IPS DF 6.9 (cell line): ENCODE measurements around the gene ST14.

ENCODE experiments used
- DNase-seq: peaks from one replicate; pipeline ENCODE4 v3.0.0-alpha.2; 2013; ENCODE audit warnings: low read depth, low spot score
- H3K27ac ChIP-seq: one replicate; pipeline ENCODE4 v1.5.1; 2013; ENCODE audit warnings: low read length, control low read depth
- H3K27me3 ChIP-seq: 2 replicates; pipeline ENCODE4 v1.6.1; 2013; ENCODE audit warnings: mild to moderate bottlenecking, low read length; ENCODE audit not compliant: control insufficient read depth, insufficient read depth
- H3K36me3 ChIP-seq: 2 replicates; pipeline ENCODE4 v1.6.1; 2013; ENCODE audit warnings: low read length; ENCODE audit not compliant: control insufficient read depth, insufficient read depth
- H3K4me1 ChIP-seq: 2 replicates; pipeline ENCODE4 v1.6.1; 2013; ENCODE audit warnings: low read length; ENCODE audit not compliant: control insufficient read depth, insufficient read depth
- H3K4me3 ChIP-seq: 2 replicates; pipeline ENCODE4 v1.5.1; 2013; ENCODE audit warnings: mild to moderate bottlenecking, low read length
- H3K9me3 ChIP-seq: 2 replicates; pipeline ENCODE4 v1.6.1; 2013; ENCODE audit warnings: low read length, inconsistent platforms; ENCODE audit not compliant: control insufficient read depth, insufficient read depth
- WGBS: extraction: QIAGEN DNeasy Blood & Tissue Kit; methylation state at CpG from one replicate; pipeline ENCODE4 v1.1.7; 2013; ENCODE audit warnings: mixed read lengths, missing lambda C conversion rate; ENCODE audit not compliant: insufficient read length, insufficient coverage; 5-methylcytosine and 5-hydroxymethylcytosine counted together

ST14 gene

DNA sequence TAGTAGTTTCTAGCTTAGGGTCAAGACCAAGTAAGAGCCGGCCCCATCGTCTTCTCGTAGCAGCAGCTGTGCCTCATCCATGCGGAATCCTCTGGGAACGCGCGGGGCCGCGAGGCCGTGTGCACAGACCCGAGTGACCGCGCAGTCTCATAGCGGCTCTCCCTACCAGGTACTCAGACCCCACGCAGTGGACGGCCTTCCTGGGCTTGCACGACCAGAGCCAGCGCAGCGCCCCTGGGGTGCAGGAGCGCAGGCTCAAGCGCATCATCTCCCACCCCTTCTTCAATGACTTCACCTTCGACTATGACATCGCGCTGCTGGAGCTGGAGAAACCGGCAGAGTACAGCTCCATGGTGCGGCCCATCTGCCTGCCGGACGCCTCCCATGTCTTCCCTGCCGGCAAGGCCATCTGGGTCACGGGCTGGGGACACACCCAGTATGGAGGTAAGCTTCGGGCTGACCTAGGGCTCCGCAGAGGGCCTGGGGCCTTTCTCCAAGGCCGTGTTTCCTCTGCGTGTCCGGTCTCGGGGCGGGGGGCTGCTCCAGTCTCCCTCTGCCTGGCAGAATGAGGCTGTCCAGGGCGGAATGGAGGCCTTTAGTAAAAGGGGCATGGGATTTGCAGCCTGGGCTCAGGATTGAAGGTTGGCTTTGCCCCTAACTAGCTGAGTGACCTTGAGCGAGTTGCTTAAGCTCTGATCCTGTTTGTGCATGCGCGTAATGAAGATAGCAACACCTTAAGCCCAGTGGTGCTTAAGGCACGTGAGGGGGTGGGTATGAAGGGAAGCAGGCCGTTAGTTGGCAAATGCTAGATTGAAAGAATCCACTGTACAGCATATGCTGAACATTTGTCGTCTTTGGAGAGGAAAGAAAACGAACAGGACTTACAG, 48.9 kb downstream of the ST14 start:
- Histone ChIP-seq H3K4me3 (no peak overlapping the region), H3K36me3 (no peaks in the 10 kb centered on the region; the same call in 1 of the 2 replicates), H3K27ac (no peak overlapping the region), H3K27me3 (no peaks in the 10 kb centered on the region), H3K4me1 (no peaks in the 10 kb centered on the region), H3K9me3 (no peaks in the 10 kb centered on the region)
- DNase-seq, result no peak
- no CpG with 5 or more reads among the region's 45 CpGs for WGBS

DNA sequence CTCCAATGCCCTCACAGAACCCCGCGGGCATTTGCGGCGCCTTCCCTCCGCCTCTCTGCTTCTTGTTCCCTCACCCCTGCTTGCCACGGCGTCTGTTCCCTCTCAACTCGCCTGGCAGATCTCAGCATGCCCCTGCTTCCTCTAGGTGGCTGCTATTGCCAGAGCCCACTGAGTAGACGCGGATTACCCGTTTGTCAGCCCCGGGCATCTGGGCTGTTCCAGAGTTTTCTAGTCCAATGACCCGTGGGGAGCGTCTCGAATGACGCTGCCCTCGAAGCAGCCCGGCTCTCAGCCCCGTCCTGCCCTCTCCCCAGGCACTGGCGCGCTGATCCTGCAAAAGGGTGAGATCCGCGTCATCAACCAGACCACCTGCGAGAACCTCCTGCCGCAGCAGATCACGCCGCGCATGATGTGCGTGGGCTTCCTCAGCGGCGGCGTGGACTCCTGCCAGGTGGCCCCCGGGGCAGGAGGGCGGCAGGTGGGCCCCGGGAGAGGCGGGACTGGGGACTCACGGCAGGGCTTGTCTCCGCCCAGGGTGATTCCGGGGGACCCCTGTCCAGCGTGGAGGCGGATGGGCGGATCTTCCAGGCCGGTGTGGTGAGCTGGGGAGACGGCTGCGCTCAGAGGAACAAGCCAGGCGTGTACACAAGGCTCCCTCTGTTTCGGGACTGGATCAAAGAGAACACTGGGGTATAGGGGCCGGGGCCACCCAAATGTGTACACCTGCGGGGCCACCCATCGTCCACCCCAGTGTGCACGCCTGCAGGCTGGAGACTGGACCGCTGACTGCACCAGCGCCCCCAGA, 49.7 kb downstream of the ST14 start:
- no peak overlapping the region for H3K4me3 ChIP-seq
- no peaks in the 10 kb centered on the region; the same call in 1 of the 2 replicates for H3K36me3 ChIP-seq
- H3K9me3 ChIP-seq, result no peaks in the 10 kb centered on the region
- no peaks in the 10 kb centered on the region for H3K4me1 ChIP-seq
- no peak overlapping the region for H3K27ac ChIP-seq
- no peak for DNase-seq
- no peaks in the 10 kb centered on the region for H3K27me3 ChIP-seq
- no CpG with 5 or more reads among the region's 53 CpGs for WGBS

DNA sequence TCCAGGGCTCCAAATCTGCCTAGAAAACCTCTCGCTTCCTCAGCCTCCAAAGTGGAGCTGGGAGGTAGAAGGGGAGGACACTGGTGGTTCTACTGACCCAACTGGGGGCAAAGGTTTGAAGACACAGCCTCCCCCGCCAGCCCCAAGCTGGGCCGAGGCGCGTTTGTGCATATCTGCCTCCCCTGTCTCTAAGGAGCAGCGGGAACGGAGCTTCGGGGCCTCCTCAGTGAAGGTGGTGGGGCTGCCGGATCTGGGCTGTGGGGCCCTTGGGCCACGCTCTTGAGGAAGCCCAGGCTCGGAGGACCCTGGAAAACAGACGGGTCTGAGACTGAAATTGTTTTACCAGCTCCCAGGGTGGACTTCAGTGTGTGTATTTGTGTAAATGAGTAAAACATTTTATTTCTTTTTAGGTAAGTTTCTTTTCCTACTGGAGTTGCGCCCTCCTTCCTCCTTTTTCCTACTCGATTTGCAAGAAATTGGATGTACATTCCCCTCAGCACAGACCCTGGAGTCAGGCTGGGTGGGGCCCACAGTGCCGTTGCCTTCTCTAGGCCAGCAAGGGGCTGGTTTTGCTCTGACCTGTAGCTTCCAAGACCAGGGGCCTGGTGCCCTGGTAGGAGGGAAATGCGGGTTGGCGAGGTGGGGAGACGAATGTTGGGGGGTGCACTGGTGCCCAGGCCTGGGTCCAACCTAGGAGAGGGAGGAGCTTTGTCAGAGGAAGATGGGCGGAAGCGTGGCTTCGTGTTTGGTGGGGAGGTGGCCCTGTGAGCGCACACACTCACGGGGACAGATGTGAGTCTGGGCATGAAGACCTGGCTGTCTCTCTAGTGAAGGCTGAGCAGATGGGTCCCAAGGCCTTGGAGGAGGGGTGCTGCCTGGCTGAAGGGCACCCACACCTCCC, 50.6 kb downstream of the ST14 start:
- DNase-seq, result no peak
- H3K4me1 ChIP-seq, result no peaks in the 10 kb centered on the region
- H3K4me3 ChIP-seq, result no peak overlapping the region
- H3K27ac ChIP-seq, result no peak overlapping the region
- H3K27me3 ChIP-seq, result no peaks in the 10 kb centered on the region
- no CpG with 5 or more reads among the region's 23 CpGs for WGBS
- no peaks in the 10 kb centered on the region; the same call in 1 of the 2 replicates for H3K36me3 ChIP-seq
- H3K9me3 ChIP-seq, result no peaks in the 10 kb centered on the region

DNA sequence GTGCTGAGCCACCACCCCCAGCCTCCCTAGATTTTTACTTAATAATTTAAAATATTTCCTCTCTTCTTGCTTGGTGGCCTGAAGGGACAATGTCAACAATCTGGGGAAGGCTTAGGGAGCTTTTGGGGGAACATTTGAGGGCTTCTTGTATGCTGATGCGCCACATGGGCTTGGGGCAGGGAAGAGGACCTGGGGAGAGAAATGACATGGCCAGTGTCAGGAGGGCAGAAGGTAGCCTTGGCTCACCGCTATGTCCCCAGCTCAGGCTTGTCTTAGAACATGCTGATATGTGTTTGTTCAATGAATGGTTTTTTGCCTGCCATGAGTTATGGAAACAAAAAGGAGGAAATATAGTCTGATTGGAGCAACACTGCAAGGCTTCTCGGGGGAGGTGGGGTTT, 51.6 kb downstream of the ST14 start:
- WGBS, result no CpG with 5 or more reads among the region's 3 CpGs
- H3K4me3 ChIP-seq, result no peak overlapping the region
- no peak overlapping the region for H3K27ac ChIP-seq
- H3K4me1 ChIP-seq, result no peaks in the 10 kb centered on the region
- H3K27me3 ChIP-seq, result no peaks in the 10 kb centered on the region
- H3K36me3 ChIP-seq, result no peaks in the 10 kb centered on the region; the same call in 1 of the 2 replicates
- no peaks in the 10 kb centered on the region for H3K9me3 ChIP-seq
- DNase-seq, result no peak

DNA sequence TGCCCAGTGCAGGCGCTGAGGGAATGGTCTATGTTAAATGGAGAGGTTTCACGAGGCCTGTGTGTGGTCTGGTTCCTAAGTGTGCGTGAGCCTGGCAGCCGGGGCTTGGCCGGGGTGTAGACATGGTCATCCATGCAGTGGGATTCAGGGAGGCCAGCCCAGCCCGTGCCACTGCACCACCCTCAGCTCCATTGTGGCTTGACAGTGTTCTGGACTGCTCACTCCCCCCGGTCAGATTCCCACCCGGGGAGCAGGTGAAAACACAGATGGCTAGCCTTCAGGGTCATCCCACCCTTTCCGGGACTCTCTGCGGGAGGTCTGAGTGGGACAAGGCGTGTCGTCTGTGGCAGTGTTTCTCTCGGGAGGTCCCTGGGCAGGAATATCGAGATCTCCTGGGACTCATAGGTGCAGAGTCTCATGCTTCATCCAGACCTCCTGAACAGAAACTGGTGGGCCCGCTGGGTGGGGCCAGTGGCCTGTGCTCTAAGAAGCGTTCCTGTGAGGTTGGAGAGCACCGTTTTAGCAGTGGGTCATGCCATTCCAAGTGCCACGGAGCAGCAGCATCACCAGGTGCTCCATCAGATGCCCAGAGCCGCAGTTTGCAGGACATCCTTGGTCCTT, 52.3 kb downstream of the ST14 start:
- H3K4me3 ChIP-seq, result no peak overlapping the region
- no peaks in the 10 kb centered on the region for H3K27me3 ChIP-seq
- WGBS, result no CpG with 5 or more reads among the region's 19 CpGs
- no peaks in the 10 kb centered on the region for H3K9me3 ChIP-seq
- no peaks in the 10 kb centered on the region; the same call in 1 of the 2 replicates for H3K36me3 ChIP-seq
- DNase-seq, result no peak
- no peak overlapping the region for H3K27ac ChIP-seq
- no peaks in the 10 kb centered on the region for H3K4me1 ChIP-seq

DNA sequence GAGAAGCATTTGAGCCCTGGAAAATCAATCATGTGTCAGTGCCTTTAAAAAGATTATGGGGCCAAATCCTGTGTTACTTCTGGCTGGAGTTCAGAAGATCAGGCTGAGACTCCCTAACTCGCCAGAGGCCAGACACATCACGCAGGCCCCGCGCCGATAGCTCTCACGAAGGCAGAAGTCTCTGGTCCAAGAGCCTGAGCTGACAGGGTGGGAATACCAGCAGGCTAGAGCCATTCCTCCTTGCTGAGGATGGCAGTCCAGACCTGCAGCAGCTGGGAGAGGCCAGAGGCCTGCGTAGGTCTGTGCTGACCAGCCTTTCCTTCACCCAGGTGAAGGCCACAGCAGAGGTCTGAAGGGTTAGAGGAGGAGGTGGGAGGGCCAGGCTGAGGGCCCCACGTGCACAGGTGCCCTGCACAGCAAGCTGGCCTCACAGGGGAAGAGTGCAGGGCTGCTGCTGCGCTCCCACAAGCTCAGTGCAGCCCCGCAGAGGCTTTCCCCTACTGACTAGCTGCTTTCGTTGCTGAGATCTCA, 52.9 kb downstream of the ST14 start:
- WGBS, result no CpG with 5 or more reads among the region's 11 CpGs
- H3K4me3 ChIP-seq, result no peak overlapping the region
- no peaks in the 10 kb centered on the region; the same call in 1 of the 2 replicates for H3K36me3 ChIP-seq
- H3K27ac ChIP-seq, result no peak overlapping the region
- no peaks in the 10 kb centered on the region for H3K27me3 ChIP-seq
- DNase-seq, result no peak
- H3K9me3 ChIP-seq, result no peaks in the 10 kb centered on the region
- peaks cover 4% of the 10 kb centered on the region for H3K4me1 ChIP-seq

DNA sequence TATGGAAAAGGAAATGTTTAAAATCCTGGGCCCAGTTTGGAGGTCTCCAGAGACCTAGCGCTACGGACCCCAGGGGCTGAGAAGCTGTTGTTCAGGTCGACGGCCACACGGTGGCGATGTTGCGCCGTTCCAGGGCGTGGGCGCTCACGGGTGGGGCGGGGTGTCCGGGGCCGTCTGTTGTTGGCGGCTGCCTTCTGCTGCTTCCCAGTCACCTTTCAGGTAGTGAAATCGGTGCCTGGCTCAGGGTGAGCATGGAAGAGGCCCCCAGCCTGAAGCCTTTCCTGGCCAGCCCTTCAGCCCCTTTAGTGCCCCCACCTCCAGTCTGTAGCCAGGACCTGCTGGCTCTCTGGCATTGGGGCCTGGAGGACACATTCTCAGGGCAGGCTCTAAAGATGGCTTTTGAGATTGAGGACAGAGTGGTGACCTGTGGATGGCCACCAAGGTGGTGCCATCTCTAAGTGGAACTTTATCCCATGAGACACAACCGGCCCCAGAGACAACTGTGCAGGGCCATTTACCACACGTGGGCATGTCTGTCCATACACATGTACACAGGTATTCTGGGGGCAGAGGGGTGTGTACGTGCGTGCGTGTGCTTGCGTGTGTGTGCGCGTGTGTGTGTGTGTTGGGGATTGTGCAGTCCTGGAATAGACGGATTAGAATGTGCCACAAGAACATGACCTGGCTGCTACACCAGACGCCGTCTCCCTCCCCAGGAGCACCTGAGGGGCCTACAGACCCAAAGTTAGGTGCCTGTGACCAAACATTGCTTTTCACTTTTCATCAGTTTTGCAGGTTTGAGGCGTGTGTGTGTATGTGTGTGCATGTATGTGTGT, 53.8 kb downstream of the ST14 start:
- peaks cover 6% of the 10 kb centered on the region for H3K4me1 ChIP-seq
- DNase-seq, result peak; percentile 63
- no peaks in the 10 kb centered on the region; the same call in 1 of the 2 replicates for H3K36me3 ChIP-seq
- H3K9me3 ChIP-seq, result no peaks in the 10 kb centered on the region
- H3K27me3 ChIP-seq, result no peaks in the 10 kb centered on the region
- H3K4me3 ChIP-seq, result no peak overlapping the region
- WGBS, result no CpG with 5 or more reads among the region's 28 CpGs
- H3K27ac ChIP-seq, result no peak overlapping the region

DNA sequence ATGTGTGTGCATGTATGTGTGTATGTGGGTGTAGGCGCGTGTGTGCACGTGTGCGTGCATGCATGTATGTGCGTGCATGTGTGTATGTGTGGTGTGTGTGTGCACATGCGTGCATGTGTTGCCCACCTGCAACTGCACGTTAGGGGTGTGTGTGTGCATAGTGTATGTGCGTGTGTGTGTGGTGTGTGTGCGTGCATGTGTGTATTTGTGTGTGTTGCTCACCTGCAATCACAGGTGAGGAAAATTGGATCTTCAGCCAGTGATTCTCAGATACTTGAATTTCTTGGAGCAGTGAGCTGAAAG, 54.3 kb downstream of the ST14 start:
- H3K36me3 ChIP-seq, result no peaks in the 10 kb centered on the region; the same call in 1 of the 2 replicates
- no peak for DNase-seq
- no peaks in the 10 kb centered on the region for H3K27me3 ChIP-seq
- H3K4me3 ChIP-seq, result no peak overlapping the region
- no peak overlapping the region for H3K27ac ChIP-seq
- WGBS, result no CpG with 5 or more reads among the region's 9 CpGs
- H3K9me3 ChIP-seq, result no peaks in the 10 kb centered on the region
- H3K4me1 ChIP-seq, result peaks cover 6% of the 10 kb centered on the region

DNA sequence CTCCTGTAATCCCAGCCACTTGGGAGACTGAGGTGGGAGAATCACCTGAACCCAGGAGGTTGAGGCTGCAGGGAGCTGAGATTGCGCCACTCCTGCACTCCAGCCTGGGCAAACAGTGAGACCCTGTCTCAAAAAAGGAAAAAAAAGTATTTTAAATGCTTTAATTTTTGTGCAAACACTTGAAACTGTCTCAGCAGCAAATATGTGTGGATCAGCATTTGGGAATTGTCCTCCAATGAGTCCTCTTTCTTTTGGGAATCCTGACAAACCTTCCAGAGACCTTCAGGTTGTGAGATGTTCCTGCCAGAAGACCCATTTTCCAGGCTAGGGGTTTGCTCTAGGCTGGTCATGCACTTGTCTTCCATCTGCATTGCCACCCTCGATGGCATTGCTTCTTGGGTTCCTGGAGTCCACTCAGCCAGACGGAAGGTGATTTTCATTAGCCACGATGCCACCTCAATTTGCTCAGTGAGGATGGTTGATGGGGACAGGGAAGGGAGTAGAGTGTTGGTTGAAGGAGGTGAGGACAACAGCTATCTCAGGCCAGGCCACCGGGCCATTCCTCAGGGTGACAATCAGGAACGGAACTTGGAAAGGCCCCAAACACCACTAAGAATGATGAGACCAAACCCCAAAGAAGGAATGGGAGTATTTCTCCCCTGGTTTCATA, 55.4 kb downstream of the ST14 start:
- no peak overlapping the region for H3K4me3 ChIP-seq
- no CpG with 5 or more reads among the region's 6 CpGs for WGBS
- H3K4me1 ChIP-seq, result peaks cover 6% of the 10 kb centered on the region
- H3K9me3 ChIP-seq, result no peaks in the 10 kb centered on the region
- no peak for DNase-seq
- H3K27me3 ChIP-seq, result no peaks in the 10 kb centered on the region
- no peak overlapping the region for H3K27ac ChIP-seq
- H3K36me3 ChIP-seq, result no peaks in the 10 kb centered on the region
